Endothelial cell of umbilical vein (primary cell): Measurements from ENCODE around the gene RASD1. TPM values are rescaled to one million over a fixed set of nuclear protein-coding genes. Genes with fewer than 3 reads are reported as not detected.

Experiments used
- BruUV-seq: library from RNA; stranded (reverse); fragments of 400-500 nt; replicated peaks from 2 replicates; lab custom pipeline; 2021; lab: Mats Ljungman, UMichigan
- CTCF ChIA-PET: fragments of 300-600, 350-600 bp; sonication (Branson Sonifier 250); formaldehyde crosslinking; loops from one replicate; lab custom pipeline; 2021; ENCODE audit warnings: antibody characterized with exemption, inconsistent platforms; lab: Charles Lee
- POLR2A ChIA-PET: fragments of 300-600, 350-600 bp; sonication (Branson Sonifier 250); formaldehyde crosslinking; loops from one replicate; lab custom pipeline; 2021; ENCODE audit warnings: antibody characterized with exemption, inconsistent platforms; lab: Charles Lee
- DNase-seq: peaks from one replicate; pipeline ENCODE4 v3.0.0-alpha.2; 2011; ENCODE audit warnings: low read depth, low spot score
- FAIRE-seq: peaks from 2 replicates; lab custom pipeline; 2011; peaks lifted over from hg19 to GRCh38; lab: Jason Lieb, UNC
- H2AFZ ChIP-seq: 2 replicates; pipeline ENCODE4 v1.6.0; 2012; ENCODE audit warnings: low read depth, low read length, control low read depth, inconsistent platforms
- H3K27ac ChIP-seq: 2 replicates; pipeline ENCODE4 v1.5.1; 2011; ENCODE audit warnings: low read depth, mild to moderate bottlenecking, control low read depth, low read length, moderate library complexity; ENCODE audit not compliant: insufficient read depth
- H3K27me3 ChIP-seq, 2 experiments: 2 replicates each; pipeline versions ENCODE4 v1.6.0 to v1.6.1; 2011; ENCODE audit warnings: low read length in 2 of 2, mixed read lengths in 1 of 2; ENCODE audit not compliant: control insufficient read depth in 2 of 2, insufficient read depth in 2 of 2
- H3K36me3 ChIP-seq, 2 experiments: 2 replicates in 1 of 2; 3 replicates in 1 of 2; pipeline ENCODE4 v1.5.1; 2011; ENCODE audit warnings: low read length in 2 of 2, mild to moderate bottlenecking in 1 of 2, moderate library complexity in 1 of 2; ENCODE audit not compliant: control insufficient read depth in 2 of 2, insufficient read depth in 2 of 2; ENCODE audit errors: extremely low read depth in 1 of 2
- H3K4me1 ChIP-seq: 3 replicates; pipeline ENCODE4 v1.5.1; 2011; ENCODE audit warnings: mild to moderate bottlenecking, low read length; ENCODE audit not compliant: control insufficient read depth, insufficient read depth; ENCODE audit errors: extremely low read depth
- H3K4me2 ChIP-seq: 2 replicates; pipeline ENCODE4 v1.6.1; 2011; ENCODE audit warnings: low read length, control low read depth, mixed read lengths; ENCODE audit not compliant: insufficient read depth
- H3K4me3 ChIP-seq, 3 experiments: fragments of 200-600 bp in 1 of 3; sonication (generic), shearing (Covaris generic) in 1 of 3; replicated peaks in 1 of 3; 2 replicates each; pipeline ENCODE4 v1.5.1; 2011 to 2016; ENCODE audit warnings: control low read depth in 3 of 3, low read length in 3 of 3, mild to moderate bottlenecking in 2 of 3, inconsistent platforms in 1 of 3, low read depth in 1 of 3, moderate library complexity in 1 of 3; ENCODE audit not compliant: insufficient read depth in 1 of 3
- H3K79me2 ChIP-seq: 2 replicates; pipeline ENCODE4 v1.6.0; 2012; ENCODE audit warnings: low read length, inconsistent platforms; ENCODE audit not compliant: control insufficient read depth, insufficient read depth
- H3K9ac ChIP-seq: replicated peaks from 2 replicates; pipeline ENCODE3; 2011; ENCODE audit warnings: low read length, control low read depth; ENCODE audit not compliant: insufficient read depth; ENCODE audit errors: extremely low read depth
- H3K9me1 ChIP-seq: replicated peaks from 3 replicates; pipeline ENCODE4 v1.6.0; 2011; ENCODE audit warnings: mild to moderate bottlenecking, low read length; ENCODE audit not compliant: control insufficient read depth, insufficient read depth; ENCODE audit errors: extremely low read depth
- H3K9me3 ChIP-seq: replicated peaks from 2 replicates; pipeline ENCODE4 v1.5.1; 2012; ENCODE audit warnings: low read length, inconsistent platforms; ENCODE audit not compliant: control insufficient read depth, insufficient read depth
- H4K20me1 ChIP-seq: replicated peaks from 2 replicates; pipeline ENCODE3; 2011; ENCODE audit warnings: mild to moderate bottlenecking, low read length; ENCODE audit not compliant: control insufficient read depth, insufficient read depth; ENCODE audit errors: extremely low read depth
- CTCF ChIP-seq, 2 donors: IDR thresholded peaks; 1 replicate in 1 of 2; 2 replicates in 1 of 2; pipeline ENCODE4 v1.5.1; 2011; ENCODE audit warnings: low read length in 2 of 2, mild to moderate bottlenecking in 2 of 2, moderate library complexity in 2 of 2, control low read depth in 1 of 2, inconsistent platforms in 1 of 2, low read depth in 1 of 2; ENCODE audit not compliant: insufficient read depth in 1 of 2; ENCODE audit errors: extremely low read depth in 1 of 2
- EZH2 ChIP-seq: IDR thresholded peaks from 2 replicates; pipeline ENCODE4 v1.6.1; 2012; ENCODE audit warnings: borderline replicate concordance, low read depth, mild to moderate bottlenecking, moderate library complexity, low read length, inconsistent platforms; ENCODE audit not compliant: severe bottlenecking
- FOS ChIP-seq: IDR thresholded peaks from 2 replicates; pipeline ENCODE4 v1.6.1; 2011; ENCODE audit warnings: mild to moderate bottlenecking, low read length, moderate library complexity, borderline replicate concordance; ENCODE audit not compliant: insufficient read depth
- GATA2 ChIP-seq: IDR thresholded peaks from 2 replicates; pipeline ENCODE4 v1.7.0; 2011; ENCODE audit warnings: low read depth, mild to moderate bottlenecking, moderate library complexity, mixed read lengths, low read length; ENCODE audit not compliant: insufficient read length, insufficient read depth
- JUN ChIP-seq: IDR thresholded peaks from 2 replicates; pipeline ENCODE4 v1.6.1; 2011; ENCODE audit warnings: borderline replicate concordance, low read depth; ENCODE audit not compliant: insufficient read length, insufficient read depth
- MYC ChIP-seq: IDR thresholded peaks from one replicate; pipeline ENCODE4 v1.6.1; 2011; ENCODE audit warnings: mild to moderate bottlenecking, low read depth, low read length
- POLR2A ChIP-seq: IDR thresholded peaks from 2 replicates; pipeline ENCODE4 v1.6.1; 2012; ENCODE audit warnings: low read depth, mild to moderate bottlenecking, control low read depth, low read length
- POLR2AphosphoS5 ChIP-seq: IDR thresholded peaks from 2 replicates; pipeline ENCODE4 v1.6.1; 2012; ENCODE audit warnings: low read depth, mild to moderate bottlenecking, control low read depth, low read length, moderate library complexity; ENCODE audit not compliant: insufficient read depth
- dilution Hi-C: fragments of 300-500 bp; cut with MboI; formaldehyde crosslinking; loops from one replicate; pipeline ENCODE4 v1.15.0; 2019; ENCODE audit warnings: low sequenced_read_pairs; ENCODE audit not compliant: extremely low pct_ligation_motif_present
- intact Hi-C: fragments of 100-400 bp; cut with micrococcal nuclease; formaldehyde crosslinking; loops from one replicate; pipeline ENCODE4 v1.10.0; 2022
- polyA plus RNA-seq, 4 experiments: library from polyadenylated mRNA; depleted of rRNA in 3 of 4; stranded (reverse) in 3 of 4; unstranded in 1 of 4; fragments of >200 nt; gene quantifications; 2 replicates each; pipeline versions ENCODE4 v1.2.1 to v1.2.3, GENCODE V29; 2011 to 2012; ENCODE audit warnings: missing spikeins in 1 of 4
- total RNA-seq: library from RNA; stranded (reverse); gene quantifications from 2 replicates; pipeline ENCODE4 v1.2.3, GENCODE V29; 2021
- TF ChIP-seq, protein P1 (sequence below): IDR thresholded peaks from 2 replicates; pipeline ENCODE4 v1.6.1; 2011; ENCODE audit not compliant: insufficient read depth, insufficient read length

RASD1 gene
- total and polyA plus RNA-seq, 2 donors (not counting 3 experiments of a cell fraction or from before 2014, with no cell fraction given): 4.2 to 15.7 TPM

GRCh38 chr17:17539591-17539990 lies 43.4 kb upstream of the RASD1 start:
- Histone ChIP-seq H3K9ac (no peak overlapping the region), H3K4me1 (no peaks in the 10 kb centered on the region), H3K79me2 (no peaks in the 10 kb centered on the region), H3K27ac (no peak overlapping the region), H2AFZ (no peak overlapping the region), H3K36me3 (no peaks in the 10 kb centered on the region), H3K4me3 (no peak overlapping the region), H3K9me3 (no peaks in the 10 kb centered on the region), H3K27me3 (no peaks in the 10 kb centered on the region), H3K4me2 (no peak overlapping the region), H3K9me1 (no peaks in the 10 kb centered on the region), H4K20me1 (no peaks in the 10 kb centered on the region)
- TF ChIP-seq POLR2A (no peak), JUN (no peak), CTCF (IDR thresholded peaks at IDR 0.05; ENCODE audit: extremely low read depth in 1 of 2, insufficient read depth in 1 of 2, low read depth in 1 of 2, low read length in 2 of 2) (no peak), POLR2AphosphoS5 (no peak), EZH2 (no peak), MYC (no peak), FOS (no peak), GATA2 (no peak)
- TF ChIP-seq, protein P1, sequence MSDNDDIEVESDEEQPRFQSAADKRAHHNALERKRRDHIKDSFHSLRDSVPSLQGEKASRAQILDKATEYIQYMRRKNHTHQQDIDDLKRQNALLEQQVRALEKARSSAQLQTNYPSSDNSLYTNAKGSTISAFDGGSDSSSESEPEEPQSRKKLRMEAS: no peak
- POLR2A ChIA-PET: interaction anchor here (0.7 kb wide), 1 partner anchor 43 kb away, joined by 3 read pairs; the partner anchor contains the start of gene RASD1
- DNase-seq: no peak
- intact Hi-C loops (no loop called here), dilution Hi-C loops (no loop called here)
- no peak for FAIRE-seq
- BruUV-seq: no TSS peak
- CTCF ChIA-PET: interaction anchor here (1.0 to 2.6 kb wide), 3 partner anchors 16 to 49 kb away, joined by 3 to 12 read pairs (median 3); no protein-coding TSS in a partner anchor
